Chondrocyte (in vitro differentiated cells): Measurements from ENCODE around the gene DXO. TPM values are rescaled to one million over a fixed set of nuclear protein-coding genes. Genes with fewer than 3 reads are reported as not detected.

Source experiments
- DNase-seq: peaks from one replicate; pipeline ENCODE4 v3.0.0; 2021; ENCODE audit warnings: mixed read lengths, low spot score
- H3K27ac Mint-ChIP-seq: one replicate; pipeline ENCODE4 v1.8.0; 2021; ENCODE audit warnings: mild to moderate bottlenecking, moderate library complexity, mixed read lengths; ENCODE audit not compliant: unreplicated experiment
- H3K27me3 Mint-ChIP-seq: 2 replicates; pipeline ENCODE4 v1.8.0; 2021; ENCODE audit warnings: low read depth, mixed read lengths
- H3K36me3 Mint-ChIP-seq: 2 replicates; pipeline ENCODE4 v1.8.0; 2021; ENCODE audit warnings: low read depth, mixed read lengths
- H3K4me1 Mint-ChIP-seq: 2 replicates; pipeline ENCODE4 v1.8.0; 2021; ENCODE audit warnings: low read depth, mild to moderate bottlenecking, mixed read lengths
- H3K4me3 Mint-ChIP-seq: one replicate; pipeline ENCODE4 v1.8.0; 2021; ENCODE audit warnings: mild to moderate bottlenecking, moderate library complexity, mixed read lengths; ENCODE audit not compliant: unreplicated experiment
- H3K9me3 Mint-ChIP-seq: 2 replicates; pipeline ENCODE4 v1.8.0; 2021; ENCODE audit warnings: low read depth, mixed read lengths
- CTCF ChIP-seq: fragments of 200-600 bp; sonication (generic); IDR thresholded peaks from 2 replicates; pipeline ENCODE4 v1.5.0; 2021; ENCODE audit warnings: antibody characterized with exemption, mild to moderate bottlenecking, moderate library complexity
- total RNA-seq: library from RNA; stranded (reverse); gene quantifications from 3 replicates; pipeline ENCODE4 v1.2.1, GENCODE V29; 2021

DXO gene
- total RNA-seq, 1 donor from 2014 or later, result 25.9 TPM

- Mint-ChIP-seq H3K27me3 (no peaks in the 10 kb centered on the region), H3K4me1 (peaks cover 16% of the 10 kb centered on the region), H3K9me3 (no peaks in the 10 kb centered on the region), H3K36me3 (peaks cover 27% of the 10 kb centered on the region), H3K4me3 (no peak overlapping the region), H3K27ac (no peak overlapping the region)
- no peak for TF ChIP-seq CTCF
- DNase-seq, result no peak
Measured at GRCh38 chr6:31963921-31964320, 8.0 kb downstream of the DXO start.

- no peak for TF ChIP-seq CTCF
- H3K27me3 Mint-ChIP-seq, result no peaks in the 10 kb centered on the region
- no peaks in the 10 kb centered on the region for H3K9me3 Mint-ChIP-seq
- peaks cover 31% of the 10 kb centered on the region for H3K4me1 Mint-ChIP-seq
- H3K27ac Mint-ChIP-seq, result no peak overlapping the region
- no peak for DNase-seq
- peaks cover 21% of the 10 kb centered on the region for H3K36me3 Mint-ChIP-seq
- no peak overlapping the region for H3K4me3 Mint-ChIP-seq
Measured at GRCh38 chr6:31961616-31962015, 10.3 kb downstream of the DXO start.

- Mint-ChIP-seq H3K9me3 (no peaks in the 10 kb centered on the region), H3K4me3 (peak within 1 kb of the TSS; percentile 89), H3K27me3 (no peaks in the 10 kb centered on the region), H3K36me3 (peaks cover 31% of the 10 kb centered on the region), H3K27ac (peak within 1 kb of the TSS; percentile 88), H3K4me1 (peaks cover 31% of the 10 kb centered on the region)
- no peak for TF ChIP-seq CTCF
- DNase-seq, result peak; percentile 100
Measured at GRCh38 chr6:31958741-31959739, 12.9 kb downstream of the DXO start, which contains the start of the genes NELFE and SKIC2. TSS of gene NELFE (minus strand) at chr6:31958971. CDS start at chr6:31958446, 525 bp downstream. TSS of gene SKIC2 (plus strand) at chr6:31959175. CDS start at chr6:31959193, 18 bp downstream.

- Mint-ChIP-seq H3K9me3 (no peaks in the 10 kb centered on the region), H3K4me3 (peak overlapping the region; percentile 89), H3K27me3 (no peaks in the 10 kb centered on the region), H3K36me3 (peaks cover 32% of the 10 kb centered on the region), H3K4me1 (peaks cover 31% of the 10 kb centered on the region), H3K27ac (peak overlapping the region; percentile 87)
- no peak for TF ChIP-seq CTCF
- DNase-seq, result no peak
Measured at GRCh38 chr6:31958412-31958740, 13.6 kb downstream of the DXO start.

- H3K36me3 Mint-ChIP-seq, result peaks cover 30% of the 10 kb centered on the region
- no peaks in the 10 kb centered on the region for H3K27me3 Mint-ChIP-seq
Measured at GRCh38 chr6:31956796-31957195, 15.1 kb downstream of the DXO start.

More at GRCh38 chr6:31956796-31957195, 15.1 kb downstream of the DXO start:
- no peak for TF ChIP-seq CTCF
- DNase-seq, result no peak
- no peak overlapping the region for H3K27ac Mint-ChIP-seq
- H3K4me3 Mint-ChIP-seq, result no peak overlapping the region
- peaks cover 31% of the 10 kb centered on the region for H3K4me1 Mint-ChIP-seq
- H3K9me3 Mint-ChIP-seq, result no peaks in the 10 kb centered on the region
